Fibroblast of lung (primary cell): ENCODE results near the gene STKLD1.

Experiments
- CTCF ChIP-seq, 2 donors: IDR thresholded peaks in 1 of 2; conservative IDR thresholded peaks in 1 of 2; 1 replicate in 1 of 2; 2 replicates in 1 of 2; pipeline ENCODE4 v1.5.1; 2011 to 2012; ENCODE audit warnings: low read length in 2 of 2, control low read depth in 1 of 2, inconsistent platforms in 1 of 2, low read depth in 1 of 2, mild to moderate bottlenecking in 1 of 2
- EZH2 ChIP-seq: IDR thresholded peaks from 2 replicates; pipeline ENCODE4 v1.5.1; 2012; ENCODE audit warnings: low read length, control low read depth, mild to moderate bottlenecking; ENCODE audit errors: missing control alignments

- TF ChIP-seq CTCF (conservative IDR thresholded peaks at IDR 0.05 in 1 of 2, IDR thresholded peaks at IDR 0.05 in 1 of 2; ENCODE audit: low read depth in 1 of 2, low read length in 2 of 2) (no peak), EZH2 (no peak)
Observed at GRCh38 chr9:133369933-133370332, 6.2 kb upstream of the STKLD1 start.
